Suppressor macrophage treated with lipopolysaccharide for 1 hour (primary cell): ENCODE data around the gene NHLRC1.
A peak's percentile ranks its signal among the peaks of the same experiment; 100 is the strongest.
"Not testable (repeated sequence)": the region's sequence is repeated elsewhere in the genome, so short reads cannot be mapped to it uniquely, and the experiment has no call there.

Experiments used
- DNase-seq, 3 donors: peaks; one replicate each; pipeline ENCODE4 v3.0.0-alpha.2; 2020 to 2022

Gene NHLRC1

DNA sequence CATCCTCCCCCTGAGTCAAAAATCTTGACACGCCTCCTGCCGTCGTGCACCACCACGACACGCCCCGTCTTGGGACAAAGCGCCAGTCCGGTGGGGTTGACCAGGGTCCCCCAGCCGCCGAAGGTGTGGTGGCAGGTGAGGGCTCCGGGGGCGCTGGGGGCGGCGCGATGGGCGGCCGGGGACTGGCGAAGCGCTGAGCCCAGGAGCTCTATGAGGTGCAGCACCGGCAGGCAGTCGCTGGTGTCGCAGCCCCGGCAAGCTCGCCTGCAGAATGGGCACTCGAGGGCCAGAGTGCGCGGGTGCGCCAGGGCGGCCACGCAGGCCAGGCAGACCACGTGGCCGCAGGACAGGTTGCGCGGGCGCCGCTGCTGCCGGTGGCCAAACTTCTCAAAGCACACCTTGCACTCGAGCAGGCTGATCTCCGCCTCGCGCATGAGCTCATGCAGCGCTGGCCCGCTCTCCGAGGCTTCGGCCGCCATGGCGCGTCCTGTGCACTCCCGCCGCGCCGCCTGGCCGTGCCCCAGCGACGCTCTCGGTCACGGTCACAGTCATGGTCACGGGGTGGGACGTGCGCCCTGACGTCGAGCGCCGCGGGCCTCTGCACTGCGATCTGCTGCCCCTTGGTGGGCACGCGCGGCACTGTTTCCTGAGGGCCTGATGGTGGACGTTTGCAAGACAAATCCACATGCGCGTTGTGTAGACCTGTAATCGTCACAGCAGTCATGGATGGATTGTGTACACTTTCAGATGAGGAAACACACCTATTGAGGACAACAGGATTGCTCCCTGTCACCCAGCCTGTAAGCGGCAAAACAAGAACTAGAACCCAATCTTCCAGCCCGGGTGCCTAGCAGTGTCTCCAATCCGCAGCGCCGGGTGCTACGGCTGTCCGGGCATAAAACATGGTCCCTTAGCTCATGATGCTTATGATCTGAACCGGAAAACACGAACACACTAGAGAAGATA is at the start of gene NHLRC1:
NHLRC1 (minus strand) TSS at position 550 of the 966 bp plus-strand sequence; CDS start at position 479, 71 bp downstream.
- DNase-seq: peak; percentile 94 to 97 (median 97)

DNA sequence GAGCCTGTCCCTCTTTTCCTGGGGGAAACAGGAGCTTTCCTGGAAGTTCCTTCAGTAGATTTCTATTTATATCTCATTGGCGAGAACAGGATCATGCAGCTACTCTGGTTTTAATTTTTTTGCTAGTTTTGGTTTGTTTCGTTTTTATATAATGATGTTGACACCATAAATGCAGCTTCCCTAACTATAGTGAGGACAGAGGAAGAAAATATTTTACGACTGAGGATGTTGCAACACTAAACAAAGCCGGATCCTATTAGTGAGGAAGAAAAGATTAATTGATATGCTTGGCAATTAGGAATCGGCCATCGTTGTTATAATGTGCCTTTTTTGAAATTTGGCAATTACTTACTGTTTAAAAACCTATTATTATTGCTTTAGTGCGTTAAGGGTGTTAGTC is 49.4 kb upstream of the NHLRC1 start:
- DNase-seq: peak; percentile 37 to 69 (median 56)

DNA sequence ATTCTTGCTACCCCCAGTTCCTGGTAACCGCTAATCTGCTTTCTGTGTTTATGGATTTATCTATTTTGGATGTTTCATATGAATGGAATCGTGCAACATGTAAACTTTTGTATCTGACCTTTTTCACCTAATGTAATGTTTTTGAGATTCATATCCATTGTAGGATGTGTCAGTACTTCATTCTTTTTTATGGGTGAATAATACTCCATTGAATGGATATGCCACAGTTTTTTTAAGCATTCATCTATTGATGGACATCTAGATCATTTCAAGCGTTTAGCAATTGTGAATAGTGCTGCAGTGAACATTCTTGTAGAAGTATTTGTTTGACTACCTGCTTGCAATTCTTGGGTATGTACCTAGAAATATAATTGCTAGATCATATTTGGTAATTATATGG is 45.8 kb upstream of the NHLRC1 start:
- DNase-seq: no peak

DNA sequence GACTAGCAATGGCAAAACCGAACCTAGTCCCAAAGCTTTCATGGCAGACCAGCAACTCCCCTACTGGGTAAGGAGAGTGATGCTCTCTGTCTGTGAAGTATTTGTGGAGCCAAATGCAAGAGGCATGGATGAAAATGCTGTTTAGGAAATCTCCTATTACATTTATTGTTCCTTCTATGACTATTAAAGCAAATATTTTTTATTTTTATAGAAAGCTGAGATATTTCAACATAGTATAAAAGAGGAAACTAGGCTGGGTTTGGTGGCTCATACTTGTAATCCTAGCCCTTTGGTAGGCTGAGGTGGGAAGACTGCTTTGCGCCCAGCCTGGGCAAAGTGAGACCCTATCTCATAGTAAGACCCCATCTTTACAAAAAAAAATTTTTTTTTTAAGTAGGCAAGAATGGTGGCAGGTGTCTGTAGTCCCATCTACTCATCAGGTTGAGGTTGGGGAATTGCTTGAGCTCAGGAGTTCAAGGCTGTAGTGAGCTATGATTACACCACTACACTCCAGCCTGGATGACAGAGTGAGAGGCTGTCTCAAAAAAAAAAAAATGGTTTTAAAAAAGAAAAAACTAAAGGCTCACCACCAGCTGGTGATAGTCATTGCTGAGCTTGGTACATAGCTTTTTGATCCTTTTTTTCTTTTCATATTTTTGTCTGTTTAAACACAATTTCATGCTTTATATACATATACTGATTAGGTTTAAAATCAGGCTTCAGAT is 44.0 kb upstream of the NHLRC1 start:
- peak in 2 of 3 donors; percentile 18 to 36 for DNase-seq

DNA sequence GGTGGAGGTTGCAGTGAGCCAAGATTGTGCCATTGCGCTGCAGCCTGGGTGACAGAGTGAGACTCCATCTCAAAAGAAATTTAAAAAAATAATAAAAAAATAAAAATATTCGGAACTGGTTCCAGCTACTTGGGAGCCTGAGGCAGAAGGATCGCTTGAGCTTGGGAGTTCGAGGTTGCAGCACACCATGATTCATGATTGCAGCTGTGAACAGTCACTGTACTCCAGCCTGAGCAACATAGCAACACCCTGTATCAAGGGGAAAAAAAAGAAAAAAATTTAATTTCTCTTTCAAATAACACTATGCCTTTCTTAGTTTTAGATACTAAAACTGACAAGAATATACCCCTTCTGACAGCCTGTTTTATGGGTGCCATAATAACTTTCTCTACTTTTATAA is 43.3 kb upstream of the NHLRC1 start:
- peak in 1 of 3 donors; percentile 55 for DNase-seq

DNA sequence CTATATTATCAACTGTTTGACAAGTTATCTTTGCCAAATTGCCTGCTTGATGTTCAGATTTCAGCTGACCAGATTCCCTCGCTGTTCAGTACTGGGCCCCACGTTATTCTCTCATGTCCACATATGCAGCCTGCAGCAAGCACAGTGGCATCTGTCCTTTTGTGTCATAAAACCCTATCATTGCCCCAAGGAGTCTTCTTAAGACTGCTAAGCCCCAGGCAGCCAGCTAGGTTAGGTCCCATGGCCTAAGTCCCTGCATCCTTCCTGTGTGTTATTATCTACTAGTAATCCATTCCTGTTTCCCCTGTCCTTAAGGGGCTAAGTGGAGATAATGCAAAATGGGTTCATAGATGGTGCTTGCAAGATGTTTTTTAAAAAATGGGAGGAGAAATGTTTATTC is 39.9 kb upstream of the NHLRC1 start:
- DNase-seq: no peak

DNA sequence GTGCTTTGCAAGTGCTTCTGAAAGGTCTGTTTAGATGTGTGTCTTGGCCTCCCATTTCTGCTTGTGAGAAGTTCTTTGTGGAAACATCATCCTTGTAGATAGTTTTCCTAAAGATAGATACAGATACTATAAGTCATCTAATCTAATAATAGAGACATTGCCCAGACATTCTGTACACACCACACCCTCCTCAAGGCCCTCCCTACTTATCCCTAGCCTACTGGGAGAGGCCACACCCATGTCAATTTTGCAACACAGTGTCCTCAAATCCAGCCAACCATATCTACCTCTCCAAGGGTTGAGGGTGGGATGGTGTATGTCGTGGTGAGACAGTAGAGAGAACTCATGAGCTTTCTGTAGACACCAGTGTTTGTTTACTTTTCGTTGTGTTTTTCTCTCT is 39.0 kb upstream of the NHLRC1 start:
- no peak for DNase-seq

DNA sequence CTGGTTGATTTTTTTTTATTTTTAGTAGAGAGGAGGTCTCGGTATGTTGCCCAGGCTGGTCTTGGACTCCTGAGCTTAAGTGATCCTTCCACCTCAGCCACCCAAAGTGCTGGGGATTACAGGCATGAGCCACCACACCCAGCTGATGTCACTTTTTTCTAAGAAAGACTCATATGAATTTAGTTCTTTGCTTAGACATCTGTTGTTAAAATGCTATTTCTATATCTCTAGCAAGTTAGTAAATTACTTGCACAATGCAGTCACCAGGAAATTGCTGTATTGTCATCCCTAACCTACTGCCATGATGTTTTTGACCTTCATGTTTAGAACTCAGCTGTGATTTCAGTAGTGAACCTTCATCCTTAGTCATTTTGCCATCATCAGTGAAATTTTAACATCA is 38.4 kb upstream of the NHLRC1 start:
- DNase-seq: peak in 1 of 3 donors; percentile 35

DNA sequence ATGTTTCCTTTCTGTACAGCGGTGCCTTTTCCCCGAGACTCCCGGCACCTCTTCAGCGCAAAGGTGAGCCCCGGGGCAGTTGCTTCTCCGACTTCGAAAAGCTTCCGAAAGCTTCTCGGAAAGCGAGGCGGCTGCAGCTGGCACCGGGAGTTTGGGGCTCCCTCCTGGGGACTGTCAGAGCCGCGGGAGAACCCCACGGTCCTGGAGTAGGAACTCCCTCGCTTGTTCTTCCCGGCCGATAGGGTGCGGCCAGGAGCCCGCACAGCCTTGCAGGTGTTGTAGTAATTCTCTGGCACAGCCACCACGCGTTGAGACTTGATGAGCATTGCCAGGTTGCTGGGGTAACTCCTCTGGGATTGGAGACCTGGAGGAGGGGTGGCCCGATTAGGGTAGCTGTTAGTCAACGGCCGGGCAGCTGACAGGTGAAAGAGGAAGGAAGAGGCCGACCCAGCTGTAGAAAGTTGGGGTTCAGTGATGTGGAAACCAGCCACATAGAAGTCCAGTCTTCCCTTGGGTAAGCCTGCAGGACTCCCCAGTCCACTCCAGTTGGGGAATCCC is 33.5 kb upstream of the NHLRC1 start:
- peak; percentile 56 to 69 (median 69) for DNase-seq

DNA sequence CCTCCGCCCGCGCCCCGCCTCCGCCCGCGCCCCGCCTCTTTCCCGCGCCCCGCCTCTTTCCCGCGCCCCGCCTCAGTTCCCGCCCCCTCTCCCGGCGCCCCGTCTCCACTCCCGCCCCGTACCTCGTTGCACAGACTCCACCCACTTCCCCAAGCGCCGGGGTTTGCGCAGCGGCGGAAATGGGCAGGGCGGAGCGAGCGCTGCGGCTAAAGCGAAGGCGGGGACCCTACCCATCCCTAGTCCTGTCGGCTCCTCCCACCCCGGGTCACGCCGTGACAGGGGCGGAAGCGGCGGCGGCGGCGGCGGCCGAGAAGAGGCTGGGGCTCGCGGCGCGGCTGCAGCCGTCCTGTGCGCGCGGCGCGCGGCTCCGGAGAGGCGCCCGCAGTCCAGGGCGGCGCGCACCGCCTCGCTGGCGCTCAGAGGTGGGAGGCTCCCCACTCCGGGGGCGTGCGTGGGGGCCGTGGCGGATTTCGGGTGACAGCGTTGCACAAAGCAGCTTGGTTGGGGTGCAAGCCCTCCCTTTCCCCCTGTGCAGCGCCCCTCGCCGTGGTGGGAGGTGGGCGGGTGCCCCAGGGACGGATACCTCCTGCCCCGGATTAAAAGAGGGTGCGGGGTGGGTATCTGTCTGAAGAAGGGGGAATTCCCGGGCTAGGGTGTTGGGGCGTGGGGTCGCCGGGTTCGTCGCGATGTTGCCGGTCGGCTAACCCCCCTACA is 32.8 kb upstream of the NHLRC1 start, which contains the start of gene KDM1B:
KDM1B (plus strand) TSS at position 273 of the 714 bp plus-strand sequence. CDS start 4,474 bp downstream, outside the sequence.
- peak; percentile 99 for DNase-seq

DNA sequence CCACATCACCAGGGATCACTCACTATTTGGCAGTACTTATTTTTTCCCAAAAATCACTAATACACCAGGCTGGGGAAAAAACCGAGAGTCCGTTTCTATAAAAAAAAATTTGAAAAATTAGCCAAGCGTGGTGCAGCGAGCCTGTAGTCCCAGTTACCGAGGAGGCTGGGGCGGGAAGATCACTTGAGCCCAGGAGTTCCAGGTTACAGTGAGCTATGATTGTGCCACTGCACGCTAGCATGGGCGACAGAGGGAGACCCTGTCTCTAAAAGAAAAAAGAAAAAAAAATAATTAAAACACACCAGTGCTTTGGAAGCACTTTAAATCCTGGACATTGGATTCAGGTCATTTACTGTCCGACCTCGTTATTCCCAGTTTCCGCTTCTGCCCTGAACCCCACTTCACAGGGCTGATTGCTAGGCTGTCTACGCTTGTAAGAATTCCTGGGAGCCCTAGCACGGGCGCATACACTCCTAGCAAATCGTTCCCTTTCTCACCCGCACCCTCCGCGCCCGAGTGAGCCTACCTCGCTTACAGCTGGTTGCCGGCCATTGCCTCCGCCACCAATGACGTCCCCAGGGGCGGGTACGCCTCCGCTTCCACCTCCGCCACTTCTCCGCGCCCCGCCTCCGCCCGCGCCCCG is 32.2 kb upstream of the NHLRC1 start, which contains the start of gene TPMT:
TPMT (minus strand) TSS at position 571 of the 643 bp plus-strand sequence. CDS start 5,950 bp downstream, outside the sequence.
- peak; percentile 27 to 44 (median 35) for DNase-seq

DNA sequence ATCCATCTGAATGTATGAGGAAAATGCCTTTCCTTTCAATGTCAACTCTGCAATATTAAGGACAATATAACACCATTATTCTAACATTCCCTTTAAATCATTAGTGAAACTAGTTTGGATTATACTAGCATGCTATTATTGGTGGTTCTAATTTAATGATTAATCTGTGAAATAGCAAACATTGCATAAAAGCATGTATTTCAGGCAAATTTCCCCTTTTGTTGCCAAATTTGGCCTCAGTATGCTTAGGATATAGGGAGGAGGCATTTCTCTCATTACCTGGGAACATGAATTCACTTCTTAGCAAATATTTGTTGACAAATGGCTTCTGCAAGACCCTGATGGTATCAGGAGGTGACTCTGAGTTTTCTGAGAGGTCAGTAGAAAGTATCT is 30.8 kb upstream of the NHLRC1 start:
- DNase-seq: no peak

DNA sequence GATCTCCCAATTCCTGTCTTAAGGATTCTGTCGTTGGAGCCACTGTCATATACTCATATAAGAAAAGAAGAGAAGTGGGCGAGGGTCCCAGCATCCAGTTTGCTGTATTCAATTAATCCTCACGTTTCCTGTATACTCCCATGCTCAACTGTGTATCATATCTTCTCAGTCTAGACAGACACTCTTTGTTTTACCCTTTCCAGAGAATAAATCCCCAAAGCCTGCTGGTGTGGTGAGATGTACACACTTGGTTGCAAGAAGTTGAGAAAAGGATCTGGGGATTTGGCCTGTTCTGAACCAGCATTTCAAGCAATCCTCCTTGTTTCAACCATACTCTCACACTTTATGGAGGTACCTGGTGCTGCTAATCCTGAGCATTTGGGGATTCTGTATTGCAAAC is 29.3 kb upstream of the NHLRC1 start:
- DNase-seq: no peak

DNA sequence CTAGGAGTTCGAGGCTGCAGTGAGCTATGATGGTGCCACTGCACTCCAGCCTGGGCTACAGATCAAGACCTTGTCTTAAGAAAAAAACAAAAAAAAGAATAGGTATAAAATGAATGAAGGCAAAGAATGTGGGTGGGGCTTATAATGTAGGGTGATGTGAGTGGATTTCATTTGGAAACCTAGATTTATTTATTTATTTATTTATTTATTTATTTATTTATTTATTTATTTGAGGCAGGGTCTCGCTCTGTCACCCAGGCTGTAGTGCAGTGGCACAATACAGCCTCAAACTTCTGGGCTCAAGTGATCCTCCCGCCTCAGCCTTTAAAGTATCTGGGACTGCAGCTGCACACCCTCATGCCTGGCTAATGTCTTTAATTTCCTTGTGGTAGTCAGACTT is 28.9 kb upstream of the NHLRC1 start:
- DNase-seq: not testable (repeated sequence)

DNA sequence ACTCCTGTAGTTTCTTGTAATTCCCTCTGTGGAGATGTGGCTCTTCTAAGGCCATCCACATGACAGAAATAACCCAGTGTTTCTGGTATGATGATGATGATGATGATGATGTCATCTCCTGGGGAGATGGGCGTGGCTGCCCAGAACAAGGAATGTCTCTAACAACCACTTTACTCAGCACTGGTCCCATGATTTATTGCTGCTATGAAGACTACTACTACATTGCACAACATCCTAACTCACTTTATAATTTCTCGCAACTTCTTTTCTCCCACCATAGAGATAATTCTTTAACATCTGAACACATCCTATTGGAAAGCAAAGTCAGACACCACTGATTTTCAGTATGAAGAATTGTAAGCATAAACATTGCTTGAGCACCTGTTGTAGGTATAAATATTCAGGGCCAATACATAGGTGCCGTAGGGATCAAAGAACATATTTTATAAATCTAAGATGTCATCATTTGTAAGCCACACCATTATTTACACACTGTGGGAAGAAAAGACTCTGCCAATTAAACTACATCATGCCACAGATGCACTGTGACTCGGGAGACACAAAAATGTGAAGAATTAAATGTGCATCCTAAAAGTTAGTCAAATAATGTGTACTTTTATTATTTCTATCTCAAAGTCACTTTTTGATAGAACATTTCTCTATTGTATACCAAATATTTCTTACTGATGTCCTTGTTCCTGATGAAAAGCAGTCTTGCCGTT is 26.0 kb upstream of the NHLRC1 start:
- peak; percentile 80 to 90 (median 81) for DNase-seq

DNA sequence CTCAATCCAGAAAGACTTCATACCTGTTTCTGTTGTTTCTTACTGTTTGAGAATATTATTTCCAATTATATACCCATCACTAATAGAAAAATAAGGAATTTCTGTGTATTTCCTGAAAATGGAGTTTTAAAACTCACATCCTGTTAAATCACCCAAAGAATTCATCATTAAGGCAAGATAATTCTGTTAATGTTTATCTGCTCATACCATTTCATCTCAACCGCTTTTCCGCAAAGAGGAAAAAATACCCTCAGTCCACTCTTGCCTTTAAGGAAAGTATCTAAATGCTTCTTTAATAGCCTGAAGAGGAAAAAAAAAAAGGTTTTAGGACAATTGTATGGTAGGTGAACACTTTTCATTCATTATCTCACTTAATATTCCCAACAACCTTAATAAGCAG is 25.1 kb upstream of the NHLRC1 start:
- no peak for DNase-seq

DNA sequence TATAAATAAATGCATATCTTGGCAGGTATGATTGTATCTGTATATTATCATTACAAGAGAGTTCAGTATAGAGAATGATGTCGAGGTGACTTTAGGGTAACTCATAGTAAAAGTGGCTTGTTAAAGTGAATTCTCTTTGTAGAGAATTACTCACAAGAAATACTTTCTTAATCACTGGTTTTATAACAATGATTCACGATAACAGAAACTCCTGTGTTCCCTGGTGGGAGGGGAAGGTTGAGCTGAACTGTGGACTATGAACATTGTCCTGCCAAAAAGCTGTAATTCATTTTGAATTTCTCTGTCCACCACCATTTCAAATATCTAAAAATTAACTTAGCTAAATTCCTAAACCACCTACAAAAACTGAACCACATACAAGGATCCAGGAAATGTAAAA is 24.7 kb upstream of the NHLRC1 start:
- peak in 2 of 3 donors; percentile 24 to 60 for DNase-seq

DNA sequence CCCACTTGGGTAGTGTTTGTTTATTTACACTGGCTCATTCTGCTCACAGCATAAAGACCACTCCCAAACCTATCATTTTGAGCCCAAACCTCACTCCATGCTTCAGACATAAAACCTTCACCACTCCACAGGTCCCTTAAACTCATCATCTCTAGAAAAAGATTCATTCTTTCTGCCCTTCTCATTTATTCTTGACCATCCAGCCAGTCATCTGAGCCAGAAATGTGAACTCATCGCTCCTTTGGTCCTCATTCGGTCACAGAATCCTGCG is 20.0 kb upstream of the NHLRC1 start:
- no peak for DNase-seq

DNA sequence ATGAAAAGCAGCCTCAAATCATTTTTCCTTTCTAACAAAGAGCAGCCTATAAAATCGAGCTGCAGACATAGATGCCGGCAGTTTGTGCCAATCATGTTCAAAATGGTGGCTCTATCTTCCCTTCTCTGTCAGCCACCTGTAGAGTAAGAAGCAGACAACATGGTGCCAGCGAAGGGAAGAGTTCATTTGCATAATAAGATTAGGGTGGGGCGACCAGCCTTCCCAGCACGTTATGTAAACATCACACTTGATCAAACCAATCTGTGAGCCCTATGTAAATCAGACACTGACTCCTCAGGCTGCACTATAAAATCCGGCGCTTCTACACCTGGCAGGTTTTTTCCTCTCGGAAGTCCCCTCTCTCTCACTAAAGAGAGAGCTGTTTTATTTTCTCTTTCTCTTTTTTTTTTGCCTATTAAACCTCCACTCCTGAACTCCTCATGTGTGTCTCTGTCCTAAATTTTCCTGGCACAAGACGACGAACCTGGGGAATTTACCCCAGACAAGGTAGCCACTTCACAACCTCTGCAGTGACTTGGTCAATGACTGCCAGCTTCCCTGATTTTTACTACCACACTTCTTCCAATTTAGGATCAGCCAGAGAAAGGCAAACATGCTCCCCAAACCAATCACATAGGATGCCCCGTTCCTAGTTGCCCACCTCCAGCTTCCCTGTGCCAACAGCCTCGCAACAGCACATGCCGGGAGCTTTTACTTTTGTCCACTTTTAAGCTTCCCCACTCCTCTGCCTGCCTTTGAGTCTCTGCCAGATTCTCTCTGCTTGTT is 19.5 kb upstream of the NHLRC1 start:
- no peak for DNase-seq

DNA sequence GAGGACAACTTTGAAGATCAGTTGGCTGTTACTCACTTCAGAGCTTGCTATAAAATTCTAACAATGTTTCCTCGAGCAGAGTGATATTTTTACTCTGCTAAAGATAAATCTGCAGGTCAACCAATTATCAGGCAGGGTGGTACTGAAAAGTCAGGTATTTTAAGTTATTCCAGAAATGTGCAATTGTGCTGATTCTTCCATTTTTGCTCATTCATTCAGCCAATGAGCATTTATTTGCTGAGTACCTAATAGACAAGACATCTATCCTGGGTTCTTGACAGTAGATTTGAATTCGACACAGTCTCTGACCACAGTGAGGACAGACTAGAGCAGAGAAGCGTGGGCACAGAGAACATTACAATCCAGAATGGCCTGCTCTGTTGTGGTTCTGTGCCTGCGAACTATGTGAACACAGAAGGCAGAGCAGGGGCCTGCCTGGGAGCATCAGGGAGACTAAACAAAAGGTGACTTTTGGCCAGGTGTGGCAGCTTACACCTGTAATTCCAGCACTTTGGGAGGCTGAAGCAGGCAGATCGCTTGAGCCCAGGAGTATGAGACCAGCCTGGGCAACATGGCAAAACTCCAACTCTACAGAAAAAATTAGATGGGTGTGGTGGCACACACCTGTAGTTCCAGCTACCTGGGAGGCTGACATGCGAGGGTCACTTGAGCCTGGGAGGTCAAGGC is 17.6 kb upstream of the NHLRC1 start:
- no peak for DNase-seq
